Aorta (tissue), 5 donors: Measurements from ENCODE around the gene IMPACT. TPM values are rescaled to one million over a fixed set of nuclear protein-coding genes. Genes with fewer than 3 reads are reported as not detected.
A peak's percentile ranks its signal among the peaks of the same experiment; 100 is the strongest.

Experiments used
- ATAC-seq: fragments of 200-7000 bp; cut with Tn5 transposase; one replicate; pipeline ENCODE4 v1.9.1; 2022; ENCODE audit warnings: moderate library complexity; ENCODE audit not compliant: low FRiP score
- DNase-seq, 2 donors: peaks; one replicate each; pipeline ENCODE4 v3.0.0-alpha.2; 2020
- H3K27ac ChIP-seq, 2 donors: one replicate each; pipeline ENCODE4 v1.5.1; 2013; ENCODE audit warnings: low read length in 2 of 2, mild to moderate bottlenecking in 2 of 2, moderate library complexity in 2 of 2, control low read depth in 1 of 2, inconsistent platforms in 1 of 2, low read depth in 1 of 2
- H3K27me3 ChIP-seq, 2 donors: one replicate each; pipeline ENCODE4 v1.6.1; 2013; ENCODE audit warnings: control low read depth in 1 of 2, low read length in 1 of 2, mild to moderate bottlenecking in 1 of 2, moderate library complexity in 1 of 2; ENCODE audit not compliant: insufficient read depth in 2 of 2, control insufficient read depth in 1 of 2
- H3K36me3 ChIP-seq, 2 donors: one replicate each; pipeline ENCODE4 v1.6.1; 2013; ENCODE audit warnings: control low read depth in 1 of 2, low read length in 1 of 2, mild to moderate bottlenecking in 1 of 2; ENCODE audit not compliant: insufficient read depth in 2 of 2, control insufficient read depth in 1 of 2
- H3K4me1 ChIP-seq, 2 donors: one replicate each; pipeline ENCODE4 v1.6.1; 2013; ENCODE audit warnings: low read length in 2 of 2, control low read depth in 1 of 2, mild to moderate bottlenecking in 1 of 2, moderate library complexity in 1 of 2; ENCODE audit not compliant: insufficient read depth in 2 of 2, control insufficient read depth in 1 of 2
- H3K4me3 ChIP-seq, 2 donors: one replicate each; pipeline ENCODE4 v1.5.1; 2013; ENCODE audit warnings: low read length in 2 of 2, control low read depth in 1 of 2, mild to moderate bottlenecking in 1 of 2
- H3K9me3 ChIP-seq: one replicate; pipeline ENCODE4 v1.6.1; 2013; ENCODE audit warnings: mild to moderate bottlenecking, low read length; ENCODE audit not compliant: control insufficient read depth
- WGBS, 2 donors: extraction: QIAGEN DNeasy Blood & Tissue Kit; methylation state at CpG; one replicate each; pipeline ENCODE4 v1.1.7; 2013; 5-methylcytosine and 5-hydroxymethylcytosine counted together
- intact Hi-C, 2 donors: fragments of 100-400 bp; cut with DNase I; formaldehyde crosslinking; loops; one replicate each; pipeline versions ENCODE4 v1.14.2 to v1.15.0; 2022
- long read RNA-seq, 2 donors: library from polyadenylated mRNA; unstranded; transcript quantifications; one replicate each; pipeline ENCODE4 v2.0.0, GENCODE V29; 2020 to 2021
- polyA plus RNA-seq, 2 donors: library from polyadenylated mRNA; stranded (reverse); fragments of 200-250 nt; gene quantifications; one replicate each; pipeline ENCODE4 v1.2.3, GENCODE V29; 2013
- total RNA-seq, 2 donors: library from RNA; stranded (reverse); fragmentation: NEBNext Ultra II Directional; extraction: Animal tissue kit (Norgen Biotek cat#: 25700); gene quantifications; one replicate each; pipeline ENCODE4 v1.2.1, GENCODE V29; 2021
- donor health status: healthy with polysubstance abuse.
- donor health status: Bipolar disorder and iron deficiency.
- donor health status: DM: no; HTN: no; CAD: no.
- donor health status: DM: no; HTN: no; CAD: no.
- donor health status: DM: yes; HTN: yes; CAD: no.

IMPACT gene
- 10 to 100 TPM; 20.7 to 28.2 TPM for total RNA-seq
- 10 to 100 TPM; 15.6 to 20.3 TPM for polyA plus RNA-seq
- long read RNA-seq, donor 1, transcript IMPACT-201 (11 exons, 3,792 nt), result major isoform, 15 of 19 reads
- long read RNA-seq, donor 1, partial matches to known transcripts, result 0 of 19 reads
- long read RNA-seq, donor 1, other reads (novel, unspliced or antisense), result 4 of 19 reads
- long read RNA-seq, donor 2, transcript IMPACT-201 (11 exons, 3,792 nt), result major isoform, 9 of 14 reads
- long read RNA-seq, donor 2, partial matches to known transcripts, result 2 of 14 reads
- long read RNA-seq, donor 2, other reads (novel, unspliced or antisense), result 3 of 14 reads

- Histone ChIP-seq H3K27me3 (no peaks in the 10 kb centered on the region), H3K4me1 (no peaks in the 10 kb centered on the region), H3K9me3 (no peaks in the 10 kb centered on the region), H3K4me3 (peak within 1 kb of the TSS; percentile 37 to 84), H3K36me3 (no peaks in the 10 kb centered on the region), H3K27ac (peak within 1 kb of the TSS in 1 of 2 donors; percentile 69)
- intact Hi-C loops, result loop anchor here in 1 of 2 donors (2.0 kb wide), 1 partner anchor 28 kb away; no protein-coding TSS in a partner anchor
- peak; percentile 88 to 93 for DNase-seq
- peak; percentile 96 for ATAC-seq
- 1% methylated on average over 79 to 82 of the region's 82 CpGs for WGBS, 2 donors
Observed at GRCh38 chr18:24426398-24427294, at the start of gene IMPACT. TSS of gene IMPACT (plus strand) at chr18:24426670. CDS start at chr18:24426757, 87 bp downstream.

- Histone ChIP-seq H3K4me1 (peaks cover 0 to 1% of the 10 kb centered on the region in 2 donors), H3K4me3 (no peak overlapping the region), H3K27me3 (no peaks in the 10 kb centered on the region), H3K9me3 (no peaks in the 10 kb centered on the region), H3K36me3 (no peaks in the 10 kb centered on the region), H3K27ac (no peak overlapping the region)
- no peak for DNase-seq
- 35 to 57% methylated on average over 1 of the region's 1 CpG for WGBS, 2 donors
- no peak for ATAC-seq
- intact Hi-C loops, result no loop called here
Observed at GRCh38 chr18:24378598-24378997, 47.9 kb upstream of the IMPACT start.

GRCh38 chr18:24380163-24380747 is 46.2 kb upstream of the IMPACT start:
- DNase-seq (no peak), ATAC-seq (no peak)

GRCh38 chr18:24381126-24381525 is 45.3 kb upstream of the IMPACT start:
- H3K27me3 ChIP-seq, result no peaks in the 10 kb centered on the region
- peaks cover 0 to 1% of the 10 kb centered on the region in 2 donors for H3K4me1 ChIP-seq
- WGBS, 2 donors, result 87 to 91% methylated on average over 1 of the region's 1 CpG
- intact Hi-C loops, result no loop called here
- no peak for ATAC-seq
- H3K4me3 ChIP-seq, result no peak overlapping the region
- no peaks in the 10 kb centered on the region for H3K36me3 ChIP-seq
- no peaks in the 10 kb centered on the region for H3K9me3 ChIP-seq
- no peak for DNase-seq
- no peak overlapping the region for H3K27ac ChIP-seq

More at GRCh38 chr18:24380163-24380747, 46.2 kb upstream of the IMPACT start:
- Histone ChIP-seq H3K27me3 (no peaks in the 10 kb centered on the region), H3K9me3 (no peaks in the 10 kb centered on the region), H3K27ac (no peak overlapping the region), H3K4me3 (no peak overlapping the region), H3K36me3 (no peaks in the 10 kb centered on the region), H3K4me1 (peaks cover 0 to 1% of the 10 kb centered on the region in 2 donors)
- intact Hi-C loops, result no loop called here
- 97 to 98% methylated on average over 6 of the region's 6 CpGs for WGBS, 2 donors

GRCh38 chr18:24386681-24387080 is 39.8 kb upstream of the IMPACT start:
- intact Hi-C loops, result no loop called here
- Histone ChIP-seq H3K4me3 (no peak overlapping the region), H3K4me1 (peaks cover 0 to 1% of the 10 kb centered on the region in 2 donors), H3K9me3 (no peaks in the 10 kb centered on the region), H3K27ac (no peak overlapping the region), H3K27me3 (no peaks in the 10 kb centered on the region), H3K36me3 (no peaks in the 10 kb centered on the region)
- no peak for ATAC-seq
- no peak for DNase-seq
- WGBS, 2 donors, result 94% methylated on average over 6 of the region's 6 CpGs

GRCh38 chr18:24388957-24389356 is 37.5 kb upstream of the IMPACT start:
- no peak for ATAC-seq

GRCh38 chr18:24395049-24395795 is 31.2 kb upstream of the IMPACT start:
- H3K4me3 ChIP-seq, result no peak overlapping the region
- ATAC-seq, result no peak
- no peaks in the 10 kb centered on the region for H3K9me3 ChIP-seq
- 82 to 85% methylated on average over 11 of the region's 11 CpGs for WGBS, 2 donors
- H3K36me3 ChIP-seq, result no peaks in the 10 kb centered on the region
- H3K4me1 ChIP-seq, result no peaks in the 10 kb centered on the region
- no peak for DNase-seq
- no peak overlapping the region for H3K27ac ChIP-seq
- no peaks in the 10 kb centered on the region for H3K27me3 ChIP-seq
- intact Hi-C loops, result loop anchor here (5.0 to 10.0 kb wide), 2 partner anchors 957 to 960 kb away; partner anchors contain the start of gene ZNF521 (in 2 of the 2)

More at GRCh38 chr18:24388957-24389356, 37.5 kb upstream of the IMPACT start:
- Histone ChIP-seq H3K4me3 (no peak overlapping the region), H3K4me1 (no peaks in the 10 kb centered on the region), H3K27me3 (no peaks in the 10 kb centered on the region), H3K27ac (no peak overlapping the region), H3K9me3 (no peaks in the 10 kb centered on the region), H3K36me3 (no peaks in the 10 kb centered on the region)
- 65 to 66% methylated on average over 3 of the region's 3 CpGs for WGBS, 2 donors
- intact Hi-C loops, result no loop called here
- no peak for DNase-seq

- no peak for DNase-seq
- H3K27me3 ChIP-seq, result no peaks in the 10 kb centered on the region
- intact Hi-C loops, result loop anchor here (5.0 to 10.0 kb wide), 2 partner anchors 956 to 959 kb away; partner anchors contain the start of gene ZNF521 (in 2 of the 2)
- whole genome bisulfite sequencing, 2 donors, result 89 to 91% methylated on average over 8 of the region's 8 CpGs
- H3K9me3 ChIP-seq, result no peaks in the 10 kb centered on the region
- no peak overlapping the region for H3K27ac ChIP-seq
- ATAC-seq, result no peak
- H3K36me3 ChIP-seq, result no peaks in the 10 kb centered on the region
- no peaks in the 10 kb centered on the region for H3K4me1 ChIP-seq
- no peak overlapping the region for H3K4me3 ChIP-seq
Observed at GRCh38 chr18:24396082-24396633, 30.3 kb upstream of the IMPACT start.
